ENCODE results near the gene PLEKHG3.

DNA sequence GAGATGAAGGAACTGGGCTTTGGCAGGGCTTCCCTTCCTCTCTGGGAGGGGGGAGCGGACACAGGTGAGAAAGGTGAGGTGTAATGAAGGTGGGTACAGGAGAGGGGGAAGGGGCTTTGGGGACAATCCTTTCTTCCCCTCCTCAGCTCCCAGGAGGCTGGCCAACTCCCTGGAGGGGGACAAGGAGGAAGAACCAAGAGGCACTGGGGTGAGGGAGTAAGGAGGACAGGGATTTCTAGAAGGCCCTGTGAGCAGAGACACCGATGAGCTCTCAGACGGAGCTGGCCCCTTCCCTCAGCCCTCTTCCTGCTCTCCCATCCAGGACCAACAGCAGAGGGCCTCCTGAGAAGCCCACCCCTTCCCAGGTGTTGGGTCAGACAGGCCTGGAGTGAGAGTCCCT, 53.4 kb downstream of the PLEKHG3 start:
- TF ChIP-seq, protein P1, sequence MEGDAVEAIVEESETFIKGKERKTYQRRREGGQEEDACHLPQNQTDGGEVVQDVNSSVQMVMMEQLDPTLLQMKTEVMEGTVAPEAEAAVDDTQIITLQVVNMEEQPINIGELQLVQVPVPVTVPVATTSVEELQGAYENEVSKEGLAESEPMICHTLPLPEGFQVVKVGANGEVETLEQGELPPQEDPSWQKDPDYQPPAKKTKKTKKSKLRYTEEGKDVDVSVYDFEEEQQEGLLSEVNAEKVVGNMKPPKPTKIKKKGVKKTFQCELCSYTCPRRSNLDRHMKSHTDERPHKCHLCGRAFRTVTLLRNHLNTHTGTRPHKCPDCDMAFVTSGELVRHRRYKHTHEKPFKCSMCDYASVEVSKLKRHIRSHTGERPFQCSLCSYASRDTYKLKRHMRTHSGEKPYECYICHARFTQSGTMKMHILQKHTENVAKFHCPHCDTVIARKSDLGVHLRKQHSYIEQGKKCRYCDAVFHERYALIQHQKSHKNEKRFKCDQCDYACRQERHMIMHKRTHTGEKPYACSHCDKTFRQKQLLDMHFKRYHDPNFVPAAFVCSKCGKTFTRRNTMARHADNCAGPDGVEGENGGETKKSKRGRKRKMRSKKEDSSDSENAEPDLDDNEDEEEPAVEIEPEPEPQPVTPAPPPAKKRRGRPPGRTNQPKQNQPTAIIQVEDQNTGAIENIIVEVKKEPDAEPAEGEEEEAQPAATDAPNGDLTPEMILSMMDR (conservative IDR thresholded peaks at IDR 0.05; ENCODE audit: low read length), result no peak
- no peak for TF ChIP-seq EZH2phosphoT487 (IDR thresholded peaks at IDR 0.05; ENCODE audit: borderline replicate concordance, low read depth, low read length)

Data from OCI-LY7 (cell line).